Measurements from ENCODE around the gene TFCP2.
A peak's percentile ranks its signal among the peaks of the same experiment; 100 is the strongest.
"Not testable (repeated sequence)": the region's sequence is repeated elsewhere in the genome, so short reads cannot be mapped to it uniquely, and the experiment has no call there.

The TFCP2 gene

DNA sequence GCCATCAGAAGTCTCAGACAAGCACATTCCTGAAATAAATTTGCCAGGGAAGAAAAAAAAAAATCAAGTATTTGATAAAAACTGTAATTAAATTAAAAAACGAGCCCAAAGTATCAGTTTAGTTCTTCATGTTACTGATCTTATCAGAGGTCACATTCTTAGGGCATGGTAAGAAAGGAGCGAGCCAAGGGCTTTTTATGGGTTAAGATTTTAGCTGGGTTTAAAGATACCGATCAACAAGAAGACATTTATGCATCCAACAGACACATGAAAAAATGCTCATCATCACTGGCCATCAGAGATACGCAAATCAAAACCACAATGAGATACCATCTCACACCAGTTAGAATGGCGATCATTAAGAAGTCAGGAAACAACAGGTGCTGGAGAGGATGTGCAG lies 94.6 kb downstream of the TFCP2 start:
- DNase-seq, result not testable (repeated sequence)

DNA sequence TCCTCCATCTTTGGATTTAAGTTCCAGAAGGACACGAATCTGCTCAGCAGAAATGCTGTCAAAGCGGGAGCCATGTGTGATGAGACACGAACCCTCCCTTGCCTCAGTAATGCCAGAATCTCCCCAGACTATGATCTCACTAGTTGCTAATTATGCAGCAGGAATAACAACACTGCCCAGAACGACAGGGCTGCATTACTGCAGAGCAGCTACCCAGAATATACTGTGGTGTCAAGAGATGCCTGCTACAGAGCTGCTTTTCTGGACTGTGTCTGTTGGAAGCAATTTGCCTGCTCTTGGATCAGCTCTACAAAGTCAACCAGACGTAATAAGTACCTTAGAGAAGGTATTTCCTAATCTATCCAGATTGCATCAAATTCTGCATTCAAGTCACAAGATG lies 95.0 kb downstream of the TFCP2 start:
- DNase-seq, result no peak

DNA sequence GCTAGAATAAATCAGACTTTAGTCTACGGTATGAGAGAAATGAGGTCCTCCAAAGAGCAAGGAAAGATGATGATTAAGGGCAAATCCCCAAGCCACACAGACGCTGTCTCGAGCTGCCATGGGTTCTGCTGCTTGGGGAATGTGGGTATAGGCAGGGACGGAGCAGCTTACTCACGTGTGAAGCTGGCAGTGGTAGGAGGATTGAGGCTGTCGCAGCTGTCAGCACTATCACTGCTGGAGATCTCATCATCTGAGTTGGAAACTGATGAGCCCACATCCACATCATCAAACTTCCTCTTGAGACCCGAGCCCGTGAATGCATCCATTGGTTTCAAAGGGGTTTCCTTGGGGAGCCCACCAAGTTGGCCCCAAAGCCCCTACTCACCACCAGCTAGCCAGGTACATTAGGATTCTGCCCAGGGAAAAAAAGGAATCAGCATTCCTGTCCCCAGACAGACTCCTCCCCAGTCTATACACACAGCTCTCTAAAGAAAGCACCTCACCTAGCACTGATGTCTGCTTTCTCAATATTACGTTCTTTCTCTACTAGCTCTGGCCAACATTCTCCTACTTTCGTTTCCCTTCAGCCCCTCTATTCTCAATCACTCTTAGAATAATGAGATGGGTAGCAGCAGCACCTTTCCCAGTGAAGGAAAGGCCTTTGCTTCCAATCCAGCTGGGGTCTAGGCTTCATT lies 96.6 kb downstream of the TFCP2 start:
- DNase-seq, result no peak

DNA sequence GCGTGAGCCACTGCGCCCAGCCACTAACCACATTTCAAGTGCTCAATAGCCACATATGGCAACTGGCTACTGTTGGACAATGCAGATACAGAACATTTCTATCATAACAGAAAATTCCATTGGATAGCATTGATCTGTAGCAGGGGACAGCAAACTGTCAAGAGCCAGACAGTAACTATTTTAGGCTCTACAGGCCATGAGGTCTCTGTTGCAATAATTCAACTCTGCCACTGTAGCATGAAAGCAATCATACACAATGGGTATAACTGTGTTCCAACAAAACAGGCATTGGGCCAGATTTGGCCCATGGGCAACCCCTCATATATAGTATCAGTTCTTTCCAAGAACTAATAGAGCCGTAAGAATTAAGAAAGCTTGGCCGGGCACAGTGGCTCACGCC lies 97.5 kb downstream of the TFCP2 start:
- DNase-seq, result no peak

DNA sequence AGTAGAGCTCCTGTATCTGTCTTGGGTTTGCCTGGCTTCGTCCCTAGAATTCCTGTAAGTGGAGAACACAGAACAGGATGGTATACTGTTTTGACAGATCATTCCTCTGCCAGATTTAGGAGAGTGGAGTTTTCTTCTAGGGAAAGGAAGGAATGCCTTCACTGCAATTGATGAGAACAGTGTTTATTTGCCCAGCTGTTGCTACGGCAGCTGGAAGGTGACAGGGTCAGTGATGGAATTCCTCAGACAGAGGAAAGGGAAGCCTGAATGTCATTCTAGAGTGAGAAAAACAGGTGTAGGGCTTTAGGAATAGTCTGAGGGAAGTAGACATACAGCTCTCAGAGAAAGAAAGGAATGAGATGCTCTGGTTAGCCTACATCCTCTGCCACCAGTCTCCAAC lies 101.3 kb downstream of the TFCP2 start:
- DNase-seq, result no peak

DNA sequence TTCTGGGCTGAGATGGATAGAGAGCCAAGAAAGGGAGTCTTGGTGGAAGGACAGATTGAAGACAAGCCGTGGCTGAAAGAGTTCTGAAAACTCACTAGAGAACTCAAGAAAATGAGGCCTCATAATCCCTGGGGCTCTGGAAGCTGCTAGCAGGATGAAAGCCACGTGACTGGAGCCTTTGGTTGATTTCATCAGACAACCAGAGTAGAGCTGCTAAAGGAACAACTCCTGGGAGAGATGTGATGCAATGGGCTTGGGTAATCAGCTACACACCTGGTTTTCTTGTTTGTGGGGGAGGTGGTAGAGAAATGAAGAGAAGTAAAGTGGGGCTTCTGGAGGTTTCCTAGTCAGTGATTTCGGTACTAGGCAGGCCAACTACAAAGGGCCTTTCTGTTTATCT lies 102.9 kb downstream of the TFCP2 start:
- DNase-seq, result no peak

DNA sequence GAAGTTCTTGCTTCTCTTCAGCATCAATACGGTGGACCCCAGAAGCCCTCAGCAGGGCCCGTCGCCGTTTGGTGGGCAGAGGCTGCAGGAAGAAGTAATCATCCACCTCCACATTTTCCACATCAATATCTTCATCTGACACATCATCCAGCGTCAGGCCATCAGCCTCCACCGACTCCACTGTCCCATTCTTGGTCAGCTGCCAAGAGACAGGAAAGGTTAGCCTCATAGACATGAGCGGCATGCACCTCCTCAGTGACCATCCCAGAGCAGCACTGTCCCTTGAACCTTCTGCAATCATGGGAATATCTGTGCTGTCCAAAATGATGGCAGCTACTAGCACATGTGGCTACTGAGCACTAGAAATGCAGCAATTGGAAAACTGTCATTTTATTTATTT lies 105.2 kb downstream of the TFCP2 start:
- no peak for DNase-seq

DNA sequence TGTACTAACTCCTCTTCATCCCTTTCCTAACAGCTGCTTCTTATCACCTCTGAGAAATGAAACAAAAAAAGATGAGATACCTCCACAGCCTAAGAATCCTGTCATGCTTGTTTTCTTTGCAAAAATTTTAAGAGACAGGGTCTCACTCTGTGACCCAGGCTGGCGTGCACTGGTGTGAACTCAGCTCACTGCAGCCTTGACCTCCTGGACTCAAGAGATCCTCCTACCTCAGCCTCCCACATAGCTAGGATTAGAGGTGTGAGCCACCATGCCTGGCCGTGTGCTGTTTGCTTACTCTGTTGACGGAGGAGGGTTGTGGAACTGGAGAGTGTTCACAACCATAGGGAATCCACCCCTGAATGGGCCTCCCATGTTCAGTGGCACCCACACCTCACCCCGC lies 105.7 kb downstream of the TFCP2 start:
- DNase-seq, result no peak

DNA sequence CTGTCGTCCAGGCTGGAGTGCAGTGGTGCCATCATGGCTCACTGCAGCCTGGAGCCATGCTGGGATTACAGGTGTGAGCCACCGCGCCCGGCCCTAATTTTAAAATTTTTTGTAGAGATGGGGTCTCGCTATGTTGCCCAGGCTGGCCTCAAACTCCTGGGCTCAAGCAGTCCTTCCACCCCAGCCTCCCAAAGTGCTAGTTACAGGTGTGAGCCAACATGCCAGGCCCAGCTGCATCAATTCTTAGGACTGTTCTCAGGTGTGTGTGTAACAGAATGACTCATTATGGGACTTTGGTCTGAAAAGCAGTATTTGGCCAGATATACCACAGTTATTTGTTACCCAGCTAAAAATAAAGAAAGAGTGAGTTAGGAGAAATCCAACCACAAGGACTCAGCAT lies 107.4 kb downstream of the TFCP2 start:
- no peak for DNase-seq

DNA sequence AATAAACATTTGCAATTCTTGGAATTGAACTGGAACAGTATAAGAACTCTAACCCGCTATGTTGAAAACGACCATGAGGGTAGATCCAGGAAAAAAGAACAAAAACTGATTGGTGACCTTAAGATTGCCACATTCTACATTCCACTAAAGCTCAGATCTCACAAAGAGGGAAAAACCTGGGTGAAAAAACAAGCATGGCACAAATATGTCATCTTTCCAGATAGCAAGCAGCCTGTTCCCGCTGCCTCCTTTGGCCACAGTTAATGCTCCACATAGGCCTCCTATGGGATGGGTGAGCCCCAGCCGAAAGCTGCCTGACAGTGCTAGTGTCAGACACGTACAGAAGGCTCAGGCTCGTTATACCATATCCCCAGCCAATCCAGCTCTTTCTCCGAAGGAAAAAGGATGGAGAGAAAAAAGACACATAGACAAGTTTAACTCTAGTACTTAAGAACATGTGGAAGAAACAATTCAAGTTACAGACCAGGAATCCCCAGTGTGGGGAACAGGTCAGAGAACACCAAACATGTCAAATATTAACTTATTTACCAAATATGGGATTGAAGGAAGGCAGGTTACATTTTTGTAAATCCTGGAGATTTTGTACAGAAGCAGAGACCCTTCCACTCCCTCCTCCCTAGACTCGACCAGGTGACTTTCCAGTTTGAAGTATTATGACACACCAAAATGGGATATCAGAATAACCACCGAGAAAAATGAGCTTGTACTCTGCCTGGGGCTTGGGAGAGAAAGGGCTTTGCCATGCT lies 110.1 kb downstream of the TFCP2 start:
- no peak for DNase-seq

DNA sequence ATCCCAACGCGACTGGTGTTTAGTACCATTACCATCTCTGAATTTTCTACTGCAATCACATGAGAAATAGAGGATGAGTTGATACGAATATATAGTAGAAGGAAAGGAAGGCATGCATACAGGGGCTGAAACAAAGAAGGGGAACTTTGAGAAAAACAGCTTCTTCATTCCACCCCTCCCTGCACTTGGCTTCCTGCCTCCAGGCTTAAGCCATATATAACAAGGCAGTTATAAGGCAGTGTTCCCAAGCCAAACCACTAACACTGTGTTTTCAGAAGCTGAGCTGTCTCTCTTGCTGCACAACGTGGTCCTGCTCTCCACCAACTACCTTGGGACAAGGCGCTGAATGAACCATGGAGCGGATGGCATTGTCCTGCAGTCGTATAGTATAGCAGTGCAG lies 113.8 kb downstream of the TFCP2 start:
- no peak for DNase-seq

DNA sequence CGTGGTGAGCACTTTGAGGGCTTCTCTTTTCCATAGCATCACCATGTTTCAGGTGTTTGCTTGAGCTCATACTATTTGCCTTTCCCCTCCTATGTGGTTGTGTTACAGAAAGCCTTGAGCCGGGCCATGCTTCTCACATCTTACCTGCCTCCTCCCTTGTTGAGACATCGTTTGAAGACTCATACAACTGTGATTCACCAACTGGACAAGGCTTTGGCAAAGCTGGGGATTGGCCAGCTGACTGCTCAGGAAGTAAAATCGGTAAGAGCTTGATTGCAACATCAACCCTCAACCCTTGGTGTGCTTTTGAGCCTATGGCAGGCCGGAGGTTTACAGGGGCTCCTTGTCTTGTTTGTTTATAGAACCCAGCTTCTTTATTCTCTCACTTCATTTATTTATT lies 116.7 kb downstream of the TFCP2 start:
- DNase-seq, result no peak

DNA sequence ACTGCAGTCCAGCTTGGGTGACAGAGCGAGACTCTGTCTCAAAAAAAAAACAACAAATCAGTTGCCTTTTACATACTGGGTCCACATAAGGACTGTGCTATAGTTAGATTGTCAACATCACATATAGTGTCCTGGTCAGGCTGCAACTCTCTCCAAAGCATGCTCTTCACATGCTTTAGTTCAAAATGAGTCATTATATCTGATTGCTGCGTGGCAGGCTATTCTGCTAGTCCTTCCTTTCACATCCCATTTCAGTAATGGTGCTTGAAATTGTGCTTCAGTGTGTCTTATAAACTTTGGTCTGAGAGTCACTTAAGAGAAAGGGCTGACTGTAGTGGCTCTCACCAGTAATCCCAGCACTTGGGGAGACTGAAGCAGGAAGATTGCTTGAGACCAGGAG lies 117.9 kb downstream of the TFCP2 start:
- no peak for DNase-seq

DNA sequence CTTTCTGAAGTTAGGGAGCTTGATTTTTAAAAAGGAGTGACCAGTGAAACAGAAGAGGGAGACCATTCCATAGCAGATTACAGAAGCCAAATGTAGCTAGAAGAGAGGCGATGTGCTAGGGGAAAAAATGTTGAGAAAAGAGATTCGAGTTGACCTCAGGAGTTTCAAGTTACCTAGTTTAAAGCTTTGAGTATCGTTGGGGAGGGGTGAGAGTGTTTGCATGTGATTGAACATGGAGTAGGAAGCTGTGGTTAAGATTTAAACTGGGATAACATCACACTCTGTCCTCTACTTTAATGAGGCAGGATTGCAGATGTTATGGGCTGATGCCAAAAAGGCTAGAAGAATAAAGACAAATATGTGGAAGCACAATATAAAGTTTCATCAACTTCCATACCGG lies 121.1 kb downstream of the TFCP2 start:
- no peak for DNase-seq

DNA sequence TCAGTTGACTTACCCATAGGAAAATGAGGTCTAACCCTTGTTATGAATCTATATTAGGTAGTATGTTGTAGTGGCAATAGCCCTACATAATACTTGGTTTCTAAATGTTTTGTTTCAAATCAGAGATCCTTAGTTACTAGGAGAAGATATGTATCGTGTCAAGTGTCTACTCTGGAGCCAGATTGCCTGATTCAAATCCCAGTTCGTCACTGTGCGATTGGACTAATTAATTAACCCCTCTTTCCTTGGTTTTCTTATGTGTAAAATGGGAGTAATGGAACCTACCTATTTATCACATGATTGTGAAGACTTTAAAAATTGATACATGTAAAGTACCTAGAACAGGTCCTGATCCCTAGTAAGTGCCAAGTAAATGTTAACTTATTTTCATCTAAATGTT lies 123.4 kb downstream of the TFCP2 start:
- DNase-seq, result no peak

DNA sequence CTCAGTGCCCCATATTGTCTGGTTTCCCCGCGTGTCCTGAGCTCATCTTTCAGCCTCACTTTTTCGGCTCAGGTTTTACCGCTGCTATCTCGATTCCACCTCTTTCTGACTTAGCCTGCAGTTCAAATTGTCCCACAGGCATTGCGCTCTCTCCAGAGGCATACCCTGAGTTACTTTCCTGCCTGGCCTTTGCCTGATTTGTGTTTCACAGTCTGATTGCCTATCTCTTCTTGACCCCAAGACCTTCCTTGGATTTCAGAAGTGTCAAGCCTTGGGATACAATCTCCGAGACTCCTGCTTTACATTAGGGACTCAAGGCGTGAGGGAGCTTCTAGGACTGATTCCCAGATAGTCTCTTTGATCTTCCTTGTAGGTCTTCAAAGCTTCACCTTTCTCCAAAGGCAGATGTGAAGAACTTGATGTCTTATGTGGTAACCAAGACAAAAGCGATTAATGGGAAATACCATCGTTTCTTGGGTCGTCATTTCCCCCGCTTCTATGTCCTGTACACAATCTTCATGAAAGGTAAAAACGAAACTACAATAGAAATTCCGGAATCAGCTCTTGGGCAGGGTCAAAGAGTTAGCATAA lies 124.2 kb downstream of the TFCP2 start:
- DNase-seq, result no peak

DNA sequence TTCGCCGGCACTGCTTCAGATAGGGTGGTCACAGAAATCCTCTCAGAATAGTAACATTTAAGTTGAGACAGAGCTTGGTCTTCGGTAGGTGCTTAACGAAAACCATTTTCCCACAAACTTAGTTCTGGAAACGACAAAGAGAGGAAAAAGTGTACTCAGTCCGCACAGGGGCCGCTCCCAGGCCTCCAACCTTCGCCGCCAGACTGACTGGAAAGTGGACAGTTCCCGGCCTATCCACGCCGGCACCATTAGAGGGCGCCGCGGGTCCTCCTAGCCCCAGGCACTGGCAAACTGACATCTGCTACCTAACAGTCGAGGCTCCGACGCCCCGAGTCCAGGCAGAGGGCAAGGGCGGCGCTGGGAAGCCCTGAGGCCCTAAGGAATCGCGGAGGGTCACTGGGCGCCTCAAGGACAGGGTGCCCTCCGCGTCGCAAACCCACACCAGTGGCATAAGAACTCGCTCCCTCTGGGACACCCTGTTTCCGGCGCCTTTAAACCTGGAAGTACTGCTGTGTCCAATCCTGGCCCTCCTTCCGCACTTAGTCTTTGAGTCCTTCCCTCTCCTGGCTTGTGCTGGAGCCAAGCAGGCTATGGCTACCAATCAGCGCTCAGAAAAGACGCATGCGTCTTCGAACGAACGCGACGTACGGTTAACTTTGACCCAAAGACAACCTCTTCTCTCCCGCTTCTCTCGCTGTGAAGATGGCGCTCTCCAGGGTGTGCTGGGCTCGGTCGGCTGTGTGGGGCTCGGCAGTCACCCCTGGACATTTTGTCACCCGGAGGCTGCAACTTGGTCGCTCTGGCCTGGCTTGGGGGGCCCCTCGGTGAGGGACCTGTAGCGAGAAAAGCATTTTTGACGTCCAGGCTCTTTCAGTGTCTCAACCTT lies 125.0 kb downstream of the TFCP2 start, which contains the start of gene LETMD1:
Gene LETMD1 (plus strand): TSS at position 673 of the 886 bp plus-strand sequence. CDS start 30 bp downstream, at position 703.
- DNase-seq, result peak; percentile 96
